H9 (cell line): ENCODE measurements around the gene KBTBD12. TPM values are rescaled to one million over a fixed set of nuclear protein-coding genes. Genes with fewer than 3 reads are reported as not detected.
A peak's percentile ranks its signal among the peaks of the same experiment; 100 is the strongest.

Experiments
- DNase-seq: peaks from one replicate; pipeline ENCODE4 v3.0.0-alpha.2; 2017
- H2AFZ ChIP-seq: one replicate; pipeline ENCODE4 v1.6.1; 2013; ENCODE audit warnings: mild to moderate bottlenecking, low read length, control low read depth, moderate library complexity
- H2AK5ac ChIP-seq: 2 replicates; pipeline ENCODE4 v1.6.1; 2013; ENCODE audit warnings: low read length, control low read depth, mixed read lengths; ENCODE audit not compliant: insufficient read length
- H2BK120ac ChIP-seq: one replicate; pipeline ENCODE4 v1.6.1; 2013; ENCODE audit warnings: low read depth, mild to moderate bottlenecking, low read length, control low read depth, inconsistent platforms; ENCODE audit not compliant: poor library complexity, severe bottlenecking
- H2BK12ac ChIP-seq: 2 replicates; pipeline ENCODE4 v1.6.1; 2013; ENCODE audit warnings: low read length, control low read depth, mixed read lengths, low read depth; ENCODE audit not compliant: insufficient read length
- H2BK15ac ChIP-seq: 2 replicates; pipeline ENCODE4 v1.6.1; 2013; ENCODE audit warnings: low read depth, low read length, control low read depth
- H2BK20ac ChIP-seq: one replicate; pipeline ENCODE4 v1.6.1; 2013; ENCODE audit warnings: low read depth, mild to moderate bottlenecking, low read length, control low read depth, inconsistent platforms; ENCODE audit not compliant: poor library complexity, severe bottlenecking
- H2BK5ac ChIP-seq: 2 replicates; pipeline ENCODE4 v1.6.1; 2013; ENCODE audit warnings: low read length, control low read depth, mixed read lengths; ENCODE audit not compliant: insufficient read length
- H3K14ac ChIP-seq: 2 replicates; pipeline ENCODE4 v1.6.1; 2013; ENCODE audit warnings: low read length, control low read depth; ENCODE audit not compliant: insufficient read depth
- H3K18ac ChIP-seq: 2 replicates; pipeline ENCODE4 v1.6.1; 2013; ENCODE audit warnings: low read depth, mild to moderate bottlenecking, mixed read lengths, low read length, control low read depth; ENCODE audit not compliant: insufficient read length
- H3K23ac ChIP-seq: 2 replicates; pipeline ENCODE4 v1.6.1; 2013; ENCODE audit warnings: low read length, control low read depth, mixed read lengths, low read depth; ENCODE audit not compliant: insufficient read length
- H3K23me2 ChIP-seq: 2 replicates; pipeline ENCODE4 v1.6.1; 2013; ENCODE audit warnings: low read depth, mild to moderate bottlenecking, mixed read lengths, low read length, control low read depth; ENCODE audit not compliant: insufficient read length, poor library complexity, severe bottlenecking
- H3K27ac ChIP-seq: 2 replicates; pipeline ENCODE4 v1.5.1; 2013; ENCODE audit warnings: low read length, control low read depth, mixed read lengths, low read depth; ENCODE audit not compliant: insufficient read length
- H3K27me3 ChIP-seq: 2 replicates; pipeline ENCODE4 v1.6.1; 2013; ENCODE audit warnings: low read length, control low read depth, inconsistent platforms; ENCODE audit not compliant: insufficient read depth
- H3K4ac ChIP-seq: 2 replicates; pipeline ENCODE4 v1.6.1; 2013; ENCODE audit warnings: low read depth, mild to moderate bottlenecking, control low read depth, inconsistent platforms, low read length, moderate library complexity
- H3K4me1 ChIP-seq: 2 replicates; pipeline ENCODE4 v1.6.1; 2013; ENCODE audit warnings: low read length, control low read depth, inconsistent platforms; ENCODE audit not compliant: insufficient read depth
- H3K4me2 ChIP-seq: 2 replicates; pipeline ENCODE4 v1.6.1; 2013; ENCODE audit warnings: low read length, control low read depth, mixed read lengths; ENCODE audit not compliant: insufficient read length, insufficient read depth
- H3K56ac ChIP-seq: 2 replicates; pipeline ENCODE4 v1.6.1; 2013; ENCODE audit warnings: low read depth, mild to moderate bottlenecking, mixed read lengths, low read length, control low read depth; ENCODE audit not compliant: insufficient read length
- H3K79me1 ChIP-seq: 2 replicates; pipeline ENCODE4 v1.6.1; 2013; ENCODE audit warnings: low read depth, mild to moderate bottlenecking, moderate library complexity, low read length, control low read depth, inconsistent platforms; ENCODE audit not compliant: insufficient read depth, poor library complexity, severe bottlenecking
- H3K79me2 ChIP-seq: 2 replicates; pipeline ENCODE4 v1.6.1; 2013; ENCODE audit warnings: low read length, control low read depth, inconsistent platforms; ENCODE audit not compliant: insufficient read depth
- H3K9ac ChIP-seq: 2 replicates; pipeline ENCODE4 v1.6.1; 2013; ENCODE audit warnings: low read length, control low read depth, mixed read lengths; ENCODE audit not compliant: insufficient read length; ENCODE audit errors: extremely low read depth
- H3K9me3 ChIP-seq: one replicate; pipeline ENCODE4 v1.6.1; 2013; ENCODE audit warnings: low read depth, low read length, inconsistent platforms; ENCODE audit not compliant: control insufficient read depth
- H3T11ph ChIP-seq: one replicate; pipeline ENCODE4 v1.6.1; 2013; ENCODE audit warnings: mild to moderate bottlenecking, low read length, control low read depth, inconsistent platforms
- H4K20me1 ChIP-seq: one replicate; pipeline ENCODE4 v1.6.1; 2013; ENCODE audit not compliant: control insufficient read depth, insufficient read length, insufficient read depth
- H4K5ac ChIP-seq: 2 replicates; pipeline ENCODE4 v1.6.1; 2013; ENCODE audit warnings: low read depth, mild to moderate bottlenecking, mixed read lengths, low read length, control low read depth; ENCODE audit not compliant: insufficient read length
- H4K8ac ChIP-seq: replicated peaks from 2 replicates; pipeline ENCODE4 v1.6.1; 2013; ENCODE audit warnings: low read length, control low read depth, mixed read lengths, low read depth; ENCODE audit not compliant: insufficient read length
- H4K91ac ChIP-seq: 2 replicates; pipeline ENCODE4 v1.6.1; 2013; ENCODE audit warnings: low read depth, mild to moderate bottlenecking, moderate library complexity, mixed read lengths, low read length, control low read depth; ENCODE audit not compliant: insufficient read length
- H3K27ac Mint-ChIP-seq, 3 experiments: 2 replicates in 2 of 3; 3 replicates in 1 of 3; pipeline ENCODE4 v1.8.0; 2020 to 2021; ENCODE audit warnings: mixed read lengths in 3 of 3, mild to moderate bottlenecking in 1 of 3, moderate library complexity in 1 of 3
- H3K27me3 Mint-ChIP-seq: 2 replicates; pipeline ENCODE4 v1.8.0; 2021; ENCODE audit warnings: low read depth, mild to moderate bottlenecking, moderate library complexity, mixed read lengths
- H3K36me3 Mint-ChIP-seq, 3 experiments: 2 replicates in 2 of 3; 3 replicates in 1 of 3; pipeline ENCODE4 v1.8.0; 2020 to 2021; ENCODE audit warnings: low read depth in 3 of 3, mixed read lengths in 3 of 3; ENCODE audit not compliant: insufficient read depth in 1 of 3
- H3K4me1 Mint-ChIP-seq, 2 experiments: 2 replicates each; pipeline ENCODE4 v1.8.0; 2020; ENCODE audit warnings: mixed read lengths in 2 of 2
- H3K4me3 Mint-ChIP-seq, 2 experiments: 2 replicates in 1 of 2; 3 replicates in 1 of 2; pipeline ENCODE4 v1.8.0; 2020 to 2021; ENCODE audit warnings: mild to moderate bottlenecking in 2 of 2, mixed read lengths in 2 of 2, moderate library complexity in 1 of 2
- H3K9me3 Mint-ChIP-seq, 2 experiments: 2 replicates in 1 of 2; 3 replicates in 1 of 2; pipeline ENCODE4 v1.8.0; 2020; ENCODE audit warnings: mild to moderate bottlenecking in 2 of 2, mixed read lengths in 2 of 2, moderate library complexity in 1 of 2
- CTCF ChIP-seq: fragments of 200-600 bp; sonication (generic); conservative IDR thresholded peaks from 3 replicates; pipeline ENCODE4 v1.8.0; 2021; ENCODE audit warnings: antibody characterized with exemption, mild to moderate bottlenecking
- WGBS: extraction: QIAGEN DNeasy Blood & Tissue Kit; methylation state at CpG from one replicate; pipeline ENCODE4 v1.1.7; 2013; ENCODE audit warnings: missing lambda C conversion rate, low lambda C conversion rate, mixed read lengths; ENCODE audit not compliant: insufficient read length; ENCODE audit errors: extremely low coverage; 5-methylcytosine and 5-hydroxymethylcytosine counted together
- total RNA-seq: library from RNA; stranded (reverse); gene quantifications from 2 replicates; pipeline ENCODE4 v1.2.1, GENCODE V29; 2021

Gene KBTBD12
- total RNA-seq, 1 experiment from 2014 or later, result not detected

GRCh38 chr3:128011140-128011539 lies 96.1 kb downstream of the KBTBD12 start:
- no peak overlapping the region for H3K4ac ChIP-seq
- no peak overlapping the region for H4K8ac ChIP-seq
- no peaks in the 10 kb centered on the region for H3K9me3 ChIP-seq
- no peak overlapping the region for H4K5ac ChIP-seq
- no peak overlapping the region for H2BK20ac ChIP-seq
- peak; percentile 93 for DNase-seq
- H2BK15ac ChIP-seq, result no peak overlapping the region
- no peaks in the 10 kb centered on the region; the same call in 1 of the 2 replicates for H3K4me1 ChIP-seq
- no peak overlapping the region for H3K18ac ChIP-seq
- no peak overlapping the region for H3K56ac ChIP-seq
- H2BK12ac ChIP-seq, result no peak overlapping the region
- Mint-ChIP-seq H3K4me1 (peaks cover 12 to 16% of the 10 kb centered on the region in 2 experiments), H3K36me3 (peaks cover 0 to 2% (median 0%) of the 10 kb centered on the region in 3 experiments; a peak in 1 of 7 replicates), H3K4me3 (no peak overlapping the region), H3K27ac (peak overlapping the region in 1 of 3 experiments; percentile 28; a peak in 3 of 7 replicates), H3K27me3 (0 out of 2 replicates have a peak, but pooled peaks cover 2% of the 10 kb centered on the region), H3K9me3 (peaks cover 5 to 6% of the 10 kb centered on the region in 2 experiments)
- no peak overlapping the region for H3K23ac ChIP-seq
- no peak overlapping the region for H3K14ac ChIP-seq
- H3K79me1 ChIP-seq, result no peaks in the 10 kb centered on the region
- no peak overlapping the region for H3K9ac ChIP-seq
- H2AK5ac ChIP-seq, result no peak overlapping the region
- no peak overlapping the region for H3K4me2 ChIP-seq
- H3T11ph ChIP-seq, result no peak overlapping the region
- H3K27me3 ChIP-seq, result no peaks in the 10 kb centered on the region
- H3K79me2 ChIP-seq, result no peaks in the 10 kb centered on the region
- H2BK120ac ChIP-seq, result no peak overlapping the region
- H2AFZ ChIP-seq, result no peak overlapping the region
- peak; percentile 77 for TF ChIP-seq CTCF
- H3K23me2 ChIP-seq, result peaks cover under 1% of the 10 kb centered on the region
- H3K27ac ChIP-seq, result no peak overlapping the region
- no peak overlapping the region for H2BK5ac ChIP-seq
- H4K20me1 ChIP-seq, result no peaks in the 10 kb centered on the region
- no CpG with 5 or more reads among the region's 12 CpGs for WGBS
- H4K91ac ChIP-seq, result no peak overlapping the region
